Measurements from ENCODE around the gene RGS19. TPM values are rescaled to one million over a fixed set of nuclear protein-coding genes. Genes with fewer than 3 reads are reported as not detected.

The RGS19 gene
- total and polyA plus RNA-seq, 2 of the 8 experiments (the other 6 are each of a cell fraction or from before 2014, with no cell fraction given), result 12.7 to 16.8 TPM

DNA sequence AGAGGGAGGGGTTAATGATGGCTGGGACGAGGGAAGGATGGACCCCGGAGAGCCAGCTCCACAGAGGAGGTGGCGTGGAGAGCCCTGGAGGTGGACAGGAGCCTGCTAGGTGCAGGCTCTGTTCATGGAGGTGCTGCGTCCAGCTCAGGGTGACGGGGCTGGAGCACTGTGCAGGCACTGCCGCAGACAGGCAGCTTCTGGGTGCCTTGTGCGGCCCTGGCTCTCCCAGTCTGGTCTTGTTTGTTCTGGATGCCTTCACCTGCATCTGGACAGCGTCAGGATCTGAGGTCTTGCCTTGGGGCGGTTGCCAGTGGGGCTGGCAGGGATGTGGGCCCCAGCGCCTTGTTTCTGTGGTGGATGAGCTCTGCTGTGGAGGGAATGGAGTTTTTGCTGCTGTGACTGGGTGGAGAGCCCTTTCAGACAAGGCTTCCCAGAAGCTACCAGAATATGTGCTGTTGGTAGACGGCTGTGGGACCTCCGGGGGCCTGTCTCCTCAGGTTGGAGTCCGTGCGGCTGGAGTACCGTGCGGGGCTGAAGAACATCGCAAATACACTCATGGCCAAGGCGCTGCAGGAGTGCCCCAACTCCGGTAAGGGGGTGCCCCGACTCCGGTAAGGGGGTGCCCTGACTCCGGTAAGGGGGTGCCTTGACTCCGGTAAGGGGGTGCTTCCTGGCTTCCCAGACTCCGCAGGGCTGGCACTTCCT is 51.2 kb downstream of the RGS19 start (continued):
- TF ChIP-seq, protein P1, sequence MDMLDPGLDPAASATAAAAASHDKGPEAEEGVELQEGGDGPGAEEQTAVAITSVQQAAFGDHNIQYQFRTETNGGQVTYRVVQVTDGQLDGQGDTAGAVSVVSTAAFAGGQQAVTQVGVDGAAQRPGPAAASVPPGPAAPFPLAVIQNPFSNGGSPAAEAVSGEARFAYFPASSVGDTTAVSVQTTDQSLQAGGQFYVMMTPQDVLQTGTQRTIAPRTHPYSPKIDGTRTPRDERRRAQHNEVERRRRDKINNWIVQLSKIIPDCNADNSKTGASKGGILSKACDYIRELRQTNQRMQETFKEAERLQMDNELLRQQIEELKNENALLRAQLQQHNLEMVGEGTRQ (IDR thresholded peaks at IDR 0.05; ENCODE audit: low read length), result no peak
- TF ChIP-seq POLR2A (IDR thresholded peaks at IDR 0.05; ENCODE audit: control extremely low read depth in 1 of 2, low read depth in 2 of 2, low read length in 2 of 2) (no peak), RXRA (IDR thresholded peaks at IDR 0.05; ENCODE audit: insufficient read depth, low read depth, low read length) (no peak), KDM5A (IDR thresholded peaks at IDR 0.05; ENCODE audit: low read length) (no peak), YY1 (IDR thresholded peaks at IDR 0.05; ENCODE audit: low read depth, low read length) (no peak)
- TF ChIP-seq, protein P2, sequence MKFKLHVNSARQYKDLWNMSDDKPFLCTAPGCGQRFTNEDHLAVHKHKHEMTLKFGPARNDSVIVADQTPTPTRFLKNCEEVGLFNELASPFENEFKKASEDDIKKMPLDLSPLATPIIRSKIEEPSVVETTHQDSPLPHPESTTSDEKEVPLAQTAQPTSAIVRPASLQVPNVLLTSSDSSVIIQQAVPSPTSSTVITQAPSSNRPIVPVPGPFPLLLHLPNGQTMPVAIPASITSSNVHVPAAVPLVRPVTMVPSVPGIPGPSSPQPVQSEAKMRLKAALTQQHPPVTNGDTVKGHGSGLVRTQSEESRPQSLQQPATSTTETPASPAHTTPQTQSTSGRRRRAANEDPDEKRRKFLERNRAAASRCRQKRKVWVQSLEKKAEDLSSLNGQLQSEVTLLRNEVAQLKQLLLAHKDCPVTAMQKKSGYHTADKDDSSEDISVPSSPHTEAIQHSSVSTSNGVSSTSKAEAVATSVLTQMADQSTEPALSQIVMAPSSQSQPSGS (IDR thresholded peaks at IDR 0.05; ENCODE audit: low read length), result no peak
